Mucosa of gallbladder (tissue), 1 donor: Measurements from ENCODE around the gene GTF2H2C_2.
A peak's percentile ranks its signal among the peaks of the same experiment; 100 is the strongest.
"Not testable (repeated sequence)": the region's sequence is repeated elsewhere in the genome, so short reads cannot be mapped to it uniquely, and the experiment has no call there.

ENCODE experiments used
- DNase-seq: peaks from one replicate; pipeline ENCODE4 v3.0.0-alpha.2; 2020; ENCODE audit warnings: low spot score
- donor health status: DM: no; HTN: no; CAD: no.

The GTF2H2C_2 gene

GRCh38 chr5:70415117-70415516 is at the start of gene GTF2H2C_2:
Gene GTF2H2C_2 (plus strand): TSS chr5:70415368.
- DNase-seq, result not testable (repeated sequence)

GRCh38 chr5:70400984-70401686 is 14.0 kb upstream of the GTF2H2C_2 start:
- peak; percentile 63 for DNase-seq

- not testable (repeated sequence) for DNase-seq
Measured at GRCh38 chr5:70421322-70421721, 6.2 kb downstream of the GTF2H2C_2 start.

- not testable (repeated sequence) for DNase-seq
Measured at GRCh38 chr5:70423215-70423614, 8.0 kb downstream of the GTF2H2C_2 start.

GRCh38 chr5:70438518-70438917 is 23.4 kb downstream of the GTF2H2C_2 start:
- not testable (repeated sequence) for DNase-seq

GRCh38 chr5:70449565-70449964 is 34.4 kb downstream of the GTF2H2C_2 start:
- DNase-seq, result not testable (repeated sequence)

- not testable (repeated sequence) for DNase-seq
Measured at GRCh38 chr5:70451249-70451984, 36.2 kb downstream of the GTF2H2C_2 start.

GRCh38 chr5:70457093-70457492 is 41.9 kb downstream of the GTF2H2C_2 start:
- DNase-seq, result not testable (repeated sequence)

GRCh38 chr5:70459188-70459587 is 44.0 kb downstream of the GTF2H2C_2 start:
- DNase-seq, result not testable (repeated sequence)

- DNase-seq, result not testable (repeated sequence)
Measured at GRCh38 chr5:70461984-70462383, 46.8 kb downstream of the GTF2H2C_2 start.

GRCh38 chr5:70464019-70464637 is 49.0 kb downstream of the GTF2H2C_2 start:
- DNase-seq, result not testable (repeated sequence)

- DNase-seq, result not testable (repeated sequence)
Measured at GRCh38 chr5:70469926-70470509, 54.9 kb downstream of the GTF2H2C_2 start.
